Tibial artery (tissue), 4 donors: ENCODE results near the gene MMP15.
"Not testable (repeated sequence)": the region's sequence is repeated elsewhere in the genome, so short reads cannot be mapped to it uniquely, and the experiment has no call there.

Source experiments
- DNase-seq, 2 donors: peaks; one replicate each; pipeline ENCODE4 v3.0.0-alpha.2; 2019
- H3K27ac ChIP-seq, 2 donors: fragments of 200-600 bp; sonication (generic) in 1 of 2; 1 replicate in 1 of 2; 2 replicates in 1 of 2; pipeline ENCODE4 v1.5.1; 2018 to 2019; ENCODE audit warnings: mild to moderate bottlenecking in 1 of 2
- H3K27me3 ChIP-seq, 2 donors: fragments of 200-600 bp; sonication (generic) in 1 of 2; one replicate each; pipeline versions ENCODE4 v1.5.1 to v1.6.0; 2016 to 2019
- H3K36me3 ChIP-seq, 3 donors: fragments of 200-600 bp; sonication (generic) in 2 of 3; one replicate each; pipeline ENCODE4 v1.5.1; 2016 to 2019; ENCODE audit warnings: mild to moderate bottlenecking in 2 of 3
- H3K4me1 ChIP-seq, 4 donors: fragments of 200-600 bp; sonication (generic) in 2 of 4; 1 replicate in 3 of 4; 2 replicates in 1 of 4; pipeline ENCODE4 v1.5.1; 2016 to 2019
- H3K4me3 ChIP-seq, 2 donors: fragments of 200-600 bp; sonication (generic) in 1 of 2; 1 replicate in 1 of 2; 2 replicates in 1 of 2; pipeline ENCODE4 v1.5.1; 2018 to 2019; ENCODE audit warnings: mild to moderate bottlenecking in 2 of 2
- H3K9me3 ChIP-seq, 3 donors: fragments of 200-600 bp; sonication (generic) in 1 of 3; one replicate each; pipeline ENCODE4 v1.5.1; 2016 to 2019
- intact Hi-C: fragments of 100-400 bp; cut with DNase I; formaldehyde crosslinking; loops from one replicate; pipeline ENCODE4 v1.15.0; 2023; ENCODE audit warnings: low total_unique reads
- TF ChIP-seq, protein P1 (sequence below), 2 experiments: fragments of 200-600 bp in 1 of 2; fragments of 450-650 bp in 1 of 2; IDR thresholded peaks; one replicate each; pipeline ENCODE4 v1.5.1; 2017 to 2019; ENCODE audit warnings: antibody characterized with exemption in 2 of 2, mild to moderate bottlenecking in 1 of 2, moderate library complexity in 1 of 2

Gene MMP15

DNA sequence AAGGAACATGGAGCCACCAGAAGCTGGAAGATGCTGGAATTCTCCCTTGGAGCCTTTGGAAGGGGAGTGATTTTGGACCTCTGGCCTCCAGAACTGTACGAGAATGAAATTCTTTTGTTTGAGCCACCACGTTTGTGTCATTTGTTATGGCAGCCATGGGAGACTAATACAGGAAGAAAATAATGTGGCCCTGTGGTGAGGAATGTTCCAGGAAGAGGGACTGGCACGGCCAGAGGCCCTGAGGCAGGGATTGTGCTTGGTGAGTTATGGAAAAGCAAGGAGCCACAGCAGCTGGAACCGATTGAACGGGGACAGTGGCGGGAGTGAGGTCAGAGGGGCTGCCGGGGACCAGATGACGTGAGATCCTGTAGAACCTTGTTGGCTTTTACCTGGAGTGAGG is 52.2 kb downstream of the MMP15 start:
- DNase-seq = no peak
- Histone ChIP-seq H3K36me3 (no peaks in the 10 kb centered on the region), H3K9me3 (peaks cover 0 to 3% (median 0%) of the 10 kb centered on the region in 3 donors), H3K4me1 (no peaks in the 10 kb centered on the region), H3K27ac (no peak overlapping the region), H3K27me3 (no peaks in the 10 kb centered on the region), H3K4me3 (no peak overlapping the region)
- TF ChIP-seq, protein P1, sequence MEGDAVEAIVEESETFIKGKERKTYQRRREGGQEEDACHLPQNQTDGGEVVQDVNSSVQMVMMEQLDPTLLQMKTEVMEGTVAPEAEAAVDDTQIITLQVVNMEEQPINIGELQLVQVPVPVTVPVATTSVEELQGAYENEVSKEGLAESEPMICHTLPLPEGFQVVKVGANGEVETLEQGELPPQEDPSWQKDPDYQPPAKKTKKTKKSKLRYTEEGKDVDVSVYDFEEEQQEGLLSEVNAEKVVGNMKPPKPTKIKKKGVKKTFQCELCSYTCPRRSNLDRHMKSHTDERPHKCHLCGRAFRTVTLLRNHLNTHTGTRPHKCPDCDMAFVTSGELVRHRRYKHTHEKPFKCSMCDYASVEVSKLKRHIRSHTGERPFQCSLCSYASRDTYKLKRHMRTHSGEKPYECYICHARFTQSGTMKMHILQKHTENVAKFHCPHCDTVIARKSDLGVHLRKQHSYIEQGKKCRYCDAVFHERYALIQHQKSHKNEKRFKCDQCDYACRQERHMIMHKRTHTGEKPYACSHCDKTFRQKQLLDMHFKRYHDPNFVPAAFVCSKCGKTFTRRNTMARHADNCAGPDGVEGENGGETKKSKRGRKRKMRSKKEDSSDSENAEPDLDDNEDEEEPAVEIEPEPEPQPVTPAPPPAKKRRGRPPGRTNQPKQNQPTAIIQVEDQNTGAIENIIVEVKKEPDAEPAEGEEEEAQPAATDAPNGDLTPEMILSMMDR (IDR thresholded peaks at IDR 0.05) = no peak
- intact Hi-C loops = no loop called here

DNA sequence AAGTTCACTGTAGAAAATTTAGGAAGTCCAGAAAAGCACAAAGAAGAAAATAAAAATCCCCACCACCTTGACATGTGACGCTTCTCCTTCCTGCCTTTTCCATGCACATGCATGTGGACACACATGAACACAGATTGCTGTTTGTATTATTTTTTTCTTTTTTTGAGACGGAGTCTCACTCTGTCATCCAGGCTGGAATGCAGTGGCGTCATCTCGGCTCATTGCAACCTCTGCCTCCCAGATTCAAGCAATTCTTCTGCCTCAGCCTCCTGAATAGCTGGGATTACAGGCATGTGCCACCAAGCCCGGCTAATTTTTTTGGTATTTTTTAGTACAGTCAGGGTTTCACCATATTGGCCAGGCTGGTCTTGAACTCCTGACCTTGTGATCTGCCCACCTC is 55.1 kb downstream of the MMP15 start:
- H3K9me3 ChIP-seq, DNase-seq, intact Hi-C loops, H3K27me3 ChIP-seq, H3K4me3 ChIP-seq, H3K27ac ChIP-seq, H3K4me1 ChIP-seq, H3K36me3 ChIP-seq: not testable (repeated sequence)

DNA sequence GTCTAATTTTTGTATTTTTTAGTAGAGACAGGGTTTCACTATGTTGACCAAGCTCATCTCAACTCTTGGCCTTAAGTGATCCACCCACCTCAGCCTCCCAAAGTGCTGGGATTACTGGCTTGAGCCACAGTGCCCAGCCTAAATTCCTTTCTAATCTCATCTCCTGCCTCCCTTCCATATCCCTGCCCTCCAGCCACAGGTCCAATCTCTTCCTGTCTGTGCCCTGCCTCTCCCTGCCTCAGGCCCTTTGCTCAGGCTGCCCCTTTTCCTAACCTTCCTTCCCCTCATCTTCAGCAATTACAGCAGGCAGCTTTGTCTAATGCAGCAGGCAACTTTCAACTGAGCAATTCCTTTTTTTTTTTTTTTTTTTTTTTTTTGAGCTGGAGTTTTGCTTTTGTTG is 56.8 kb downstream of the MMP15 start:
- no peaks in the 10 kb centered on the region for H3K9me3 ChIP-seq
- H3K27me3 ChIP-seq = peaks cover 0 to 7% of the 10 kb centered on the region in 2 donors
- H3K4me1 ChIP-seq = no peaks in the 10 kb centered on the region
- intact Hi-C loops = no loop called here
- TF ChIP-seq, protein P1 (IDR thresholded peaks at IDR 0.05) = no peak
- H3K36me3 ChIP-seq = no peaks in the 10 kb centered on the region
- H3K4me3 ChIP-seq = no peak overlapping the region
- no peak for DNase-seq
- no peak overlapping the region for H3K27ac ChIP-seq

DNA sequence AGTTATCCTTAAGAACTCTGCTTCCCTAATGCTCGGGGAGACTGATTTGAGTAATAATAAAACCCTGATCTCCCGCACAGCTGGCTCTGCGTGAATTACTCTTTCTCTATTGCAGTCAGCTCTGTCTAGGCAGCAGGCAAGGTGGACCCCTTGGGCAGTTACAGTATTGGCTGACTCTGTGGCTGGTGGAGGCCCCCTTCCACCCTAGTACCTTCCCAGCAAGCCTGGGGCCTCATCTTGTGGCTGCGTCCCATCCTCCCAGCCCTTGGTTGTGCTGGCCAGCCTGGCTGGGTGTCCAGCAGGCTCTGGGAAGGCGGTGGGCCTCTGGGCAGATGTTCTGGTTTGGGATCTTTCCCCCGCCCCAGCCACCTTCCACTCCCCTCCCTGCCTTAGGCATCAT is 59.1 kb downstream of the MMP15 start:
- Histone ChIP-seq H3K27ac (no peak overlapping the region), H3K27me3 (peaks cover 0 to 15% of the 10 kb centered on the region in 2 donors), H3K4me3 (no peak overlapping the region), H3K9me3 (no peaks in the 10 kb centered on the region), H3K4me1 (no peaks in the 10 kb centered on the region), H3K36me3 (no peaks in the 10 kb centered on the region)
- TF ChIP-seq, protein P1 (IDR thresholded peaks at IDR 0.05) = no peak
- no peak for DNase-seq
- intact Hi-C loops = no loop called here

DNA sequence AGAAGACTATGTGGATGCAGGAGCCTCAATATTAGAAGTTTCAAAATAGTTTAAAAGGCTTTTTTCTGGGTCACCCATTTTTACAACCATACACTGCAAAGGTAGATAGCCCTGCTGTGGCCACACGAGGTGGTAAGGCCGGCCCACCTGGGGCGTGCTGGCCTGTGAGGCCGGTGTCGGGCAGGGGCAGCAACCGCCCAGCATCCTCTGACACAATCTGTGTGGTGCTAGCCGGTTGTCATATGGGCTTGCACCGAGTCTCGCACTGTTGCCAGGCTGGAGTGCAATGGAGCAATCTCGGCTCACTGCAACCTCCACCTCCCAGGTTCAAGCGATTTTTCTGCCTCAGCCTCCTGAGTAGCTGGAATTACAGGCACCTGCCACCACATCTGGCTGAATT is 59.6 kb downstream of the MMP15 start:
- Histone ChIP-seq H3K27me3 (peaks cover 0 to 15% of the 10 kb centered on the region in 2 donors), H3K36me3 (no peaks in the 10 kb centered on the region), H3K4me1 (no peaks in the 10 kb centered on the region), H3K4me3 (no peak overlapping the region), H3K27ac (no peak overlapping the region), H3K9me3 (no peaks in the 10 kb centered on the region)
- TF ChIP-seq, protein P1 (IDR thresholded peaks at IDR 0.05) = no peak
- DNase-seq = no peak
- intact Hi-C loops = no loop called here

DNA sequence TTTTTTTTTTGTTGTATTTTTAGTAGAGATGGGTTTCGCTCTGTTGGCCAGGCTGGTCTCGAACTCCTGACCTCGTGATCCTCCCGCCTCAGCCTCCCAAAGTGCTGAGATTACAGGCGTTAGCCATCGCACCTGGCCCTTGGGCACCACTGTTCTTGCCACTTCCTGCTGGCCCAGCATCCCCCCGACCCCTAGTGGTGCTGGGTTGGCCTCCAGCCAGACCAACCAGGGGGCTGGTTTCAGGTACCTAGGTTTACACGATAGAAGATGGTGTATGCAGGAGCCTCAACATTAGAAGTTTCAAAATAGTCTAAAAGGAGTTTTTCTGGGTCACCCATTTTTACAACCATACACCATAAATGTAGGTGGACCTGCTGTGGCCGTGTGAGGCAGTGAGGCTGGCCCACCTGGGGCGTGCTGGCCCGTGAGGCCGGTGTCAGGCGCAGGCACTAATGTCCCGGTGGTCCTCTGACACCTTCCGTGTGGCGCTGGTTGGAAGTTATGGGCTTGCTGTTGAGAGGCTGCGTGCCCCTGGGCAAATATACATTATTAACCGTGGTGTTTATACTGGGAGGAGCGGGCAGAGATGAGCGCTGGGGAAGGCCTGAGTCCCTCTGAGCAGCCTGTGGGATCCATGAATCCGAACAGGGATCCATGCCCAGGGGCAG is 60.2 kb downstream of the MMP15 start:
- intact Hi-C loops = no loop called here
- DNase-seq = no peak
- Histone ChIP-seq H3K9me3 (no peaks in the 10 kb centered on the region), H3K27me3 (peaks cover 0 to 15% of the 10 kb centered on the region in 2 donors), H3K36me3 (no peaks in the 10 kb centered on the region), H3K4me3 (no peak overlapping the region), H3K4me1 (no peaks in the 10 kb centered on the region), H3K27ac (no peak overlapping the region)
- TF ChIP-seq, protein P1 (IDR thresholded peaks at IDR 0.05) = no peak
